ENCODE measurements around the gene ADPRHL1. TPM values are rescaled to one million over a fixed set of nuclear protein-coding genes. Genes with fewer than 3 reads are reported as not detected.

ADPRHL1 gene
- total and polyA plus RNA-seq, 2 donors (not counting 3 experiments of a cell fraction or from before 2014, with no cell fraction given) = 0.52 to 0.97 TPM

DNA sequence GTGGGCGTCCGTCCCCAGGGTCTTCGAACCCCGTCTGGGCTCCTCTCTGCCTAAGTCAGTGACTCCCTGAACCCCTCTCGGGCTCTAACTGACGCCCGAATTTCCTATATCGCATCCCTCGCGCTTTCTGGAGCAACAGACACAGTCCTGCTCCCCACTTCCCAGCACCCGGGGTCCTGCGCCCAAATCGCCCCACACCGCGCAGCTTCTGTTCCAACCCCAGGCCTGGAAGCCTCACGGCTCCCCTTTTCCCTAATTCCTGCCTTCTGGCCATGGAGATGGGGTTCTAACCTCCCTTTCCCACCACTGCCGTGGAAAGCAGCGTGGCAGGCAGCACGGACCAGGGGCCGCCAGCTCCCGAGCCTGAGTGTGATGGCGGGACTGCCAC lies 87.7 kb downstream of the ADPRHL1 start:
- FAIRE-seq (no peak), DNase-seq (ENCODE audit: low read depth, low spot score) (no peak)
- ChIA-PET POLR2A (no interaction called here), CTCF (interaction anchor here (1.5 kb wide), 1 partner anchor 10 kb away, joined by 4 read pairs; no protein-coding TSS in a partner anchor)
- TF ChIP-seq, protein P1, sequence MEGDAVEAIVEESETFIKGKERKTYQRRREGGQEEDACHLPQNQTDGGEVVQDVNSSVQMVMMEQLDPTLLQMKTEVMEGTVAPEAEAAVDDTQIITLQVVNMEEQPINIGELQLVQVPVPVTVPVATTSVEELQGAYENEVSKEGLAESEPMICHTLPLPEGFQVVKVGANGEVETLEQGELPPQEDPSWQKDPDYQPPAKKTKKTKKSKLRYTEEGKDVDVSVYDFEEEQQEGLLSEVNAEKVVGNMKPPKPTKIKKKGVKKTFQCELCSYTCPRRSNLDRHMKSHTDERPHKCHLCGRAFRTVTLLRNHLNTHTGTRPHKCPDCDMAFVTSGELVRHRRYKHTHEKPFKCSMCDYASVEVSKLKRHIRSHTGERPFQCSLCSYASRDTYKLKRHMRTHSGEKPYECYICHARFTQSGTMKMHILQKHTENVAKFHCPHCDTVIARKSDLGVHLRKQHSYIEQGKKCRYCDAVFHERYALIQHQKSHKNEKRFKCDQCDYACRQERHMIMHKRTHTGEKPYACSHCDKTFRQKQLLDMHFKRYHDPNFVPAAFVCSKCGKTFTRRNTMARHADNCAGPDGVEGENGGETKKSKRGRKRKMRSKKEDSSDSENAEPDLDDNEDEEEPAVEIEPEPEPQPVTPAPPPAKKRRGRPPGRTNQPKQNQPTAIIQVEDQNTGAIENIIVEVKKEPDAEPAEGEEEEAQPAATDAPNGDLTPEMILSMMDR (IDR thresholded peaks at IDR 0.05; ENCODE audit: extremely low read depth in 1 of 2, insufficient read depth in 1 of 2, low read depth in 1 of 2, low read length in 2 of 2) = no peak
- TF ChIP-seq POLR2A (IDR thresholded peaks at IDR 0.05; ENCODE audit: low read depth, low read length) = no peak
- no peak for TF ChIP-seq GATA2 (IDR thresholded peaks at IDR 0.05; ENCODE audit: insufficient read depth, insufficient read length, low read depth, low read length)
- TF ChIP-seq POLR2AphosphoS5 (IDR thresholded peaks at IDR 0.05; ENCODE audit: insufficient read depth, low read depth, low read length) = no peak
- TF ChIP-seq, protein P2, sequence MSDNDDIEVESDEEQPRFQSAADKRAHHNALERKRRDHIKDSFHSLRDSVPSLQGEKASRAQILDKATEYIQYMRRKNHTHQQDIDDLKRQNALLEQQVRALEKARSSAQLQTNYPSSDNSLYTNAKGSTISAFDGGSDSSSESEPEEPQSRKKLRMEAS (IDR thresholded peaks at IDR 0.05; ENCODE audit: insufficient read depth, insufficient read length) = no peak
- no peak for TF ChIP-seq EZH2 (IDR thresholded peaks at IDR 0.05; ENCODE audit: borderline replicate concordance, low read depth, low read length, severe bottlenecking)
- TF ChIP-seq FOS (IDR thresholded peaks at IDR 0.05; ENCODE audit: borderline replicate concordance, insufficient read depth, low read length) = no peak
- TF ChIP-seq JUN (IDR thresholded peaks at IDR 0.05; ENCODE audit: borderline replicate concordance, insufficient read depth, insufficient read length, low read depth) = no peak
- no peak for TF ChIP-seq MYC (IDR thresholded peaks at IDR 0.05; ENCODE audit: low read depth, low read length)
- BruUV-seq (replicated peaks) = no TSS peak
- Histone ChIP-seq H4K20me1 (replicated peaks; ENCODE audit: control insufficient read depth, extremely low read depth, insufficient read depth, low read length) (no peaks in the 10 kb centered on the region), H3K9ac (replicated peaks; ENCODE audit: extremely low read depth, insufficient read depth, low read length) (no peak overlapping the region), H3K4me2 (ENCODE audit: insufficient read depth, low read length) (no peak overlapping the region), H3K27me3 (ENCODE audit: control insufficient read depth in 2 of 2, insufficient read depth in 2 of 2, low read length in 2 of 2) (peaks cover 15 to 21% of the 10 kb centered on the region in 2 experiments), H3K4me3 (replicated peaks in 1 of 3; ENCODE audit: insufficient read depth in 1 of 3, low read depth in 1 of 3, low read length in 3 of 3) (no peak overlapping the region), H3K79me2 (ENCODE audit: control insufficient read depth, insufficient read depth, low read length) (no peaks in the 10 kb centered on the region), H3K9me3 (replicated peaks; ENCODE audit: control insufficient read depth, insufficient read depth, low read length) (no peaks in the 10 kb centered on the region), H3K27ac (ENCODE audit: insufficient read depth, low read depth, low read length) (no peak overlapping the region), H3K4me1 (ENCODE audit: control insufficient read depth, extremely low read depth, insufficient read depth, low read length) (no peaks in the 10 kb centered on the region), H2AFZ (ENCODE audit: low read depth, low read length) (no peak overlapping the region), H3K9me1 (replicated peaks; ENCODE audit: control insufficient read depth, extremely low read depth, insufficient read depth, low read length) (no peaks in the 10 kb centered on the region), H3K36me3 (ENCODE audit: control insufficient read depth in 2 of 2, extremely low read depth in 1 of 2, insufficient read depth in 2 of 2, low read length in 2 of 2) (no peaks in the 10 kb centered on the region)
- intact Hi-C loops (cut with micrococcal nuclease) = no loop called here
- dilution Hi-C loops (cut with MboI; ENCODE audit: extremely low pct_ligation_motif_present, low sequenced_read_pairs) = no loop called here

Data from endothelial cell of umbilical vein (primary cell).